NCI-H460 (cell line): ENCODE measurements around the gene HORMAD1. TPM values are rescaled to one million over a fixed set of nuclear protein-coding genes. Genes with fewer than 3 reads are reported as not detected.
"Not testable (repeated sequence)": the region's sequence is repeated elsewhere in the genome, so short reads cannot be mapped to it uniquely, and the experiment has no call there.

Experiments used
- DNase-seq: peaks from one replicate; pipeline ENCODE4 v3.0.0-alpha.2; 2016; ENCODE audit warnings: low read depth; ENCODE audit errors: extremely low read depth
- polyA plus RNA-seq: library from polyadenylated mRNA; depleted of rRNA; stranded (reverse); fragments of >200 nt; gene quantifications from 2 replicates; pipeline ENCODE4 v1.2.3, GENCODE V29; 2014; cell fraction: nucleus; rRNA removed
- total RNA-seq: library from RNA; depleted of rRNA; stranded (reverse); fragments of >200 nt; shearing (Covaris generic); gene quantifications from 2 replicates; pipeline ENCODE4 v1.2.3, GENCODE V29; 2014; rRNA removed

HORMAD1 gene, protein sequence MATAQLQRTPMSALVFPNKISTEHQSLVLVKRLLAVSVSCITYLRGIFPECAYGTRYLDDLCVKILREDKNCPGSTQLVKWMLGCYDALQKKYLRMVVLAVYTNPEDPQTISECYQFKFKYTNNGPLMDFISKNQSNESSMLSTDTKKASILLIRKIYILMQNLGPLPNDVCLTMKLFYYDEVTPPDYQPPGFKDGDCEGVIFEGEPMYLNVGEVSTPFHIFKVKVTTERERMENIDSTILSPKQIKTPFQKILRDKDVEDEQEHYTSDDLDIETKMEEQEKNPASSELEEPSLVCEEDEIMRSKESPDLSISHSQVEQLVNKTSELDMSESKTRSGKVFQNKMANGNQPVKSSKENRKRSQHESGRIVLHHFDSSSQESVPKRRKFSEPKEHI
- total RNA-seq, result 10.2 and 14.6 TPM in 2 replicates
- polyA plus RNA-seq, result 7.3 and 9.7 TPM in 2 replicates

- DNase-seq, result no peak
Observed at GRCh38 chr1:150720703-150721102, at the start of gene HORMAD1. HORMAD1 (minus strand) TSS chr1:150720895; CDS start chr1:150719505, 1,390 bp downstream.

- not testable (repeated sequence) for DNase-seq
Observed at GRCh38 chr1:150767704-150768103, 47.0 kb upstream of the HORMAD1 start.

- DNase-seq, result not testable (repeated sequence)
Observed at GRCh38 chr1:150765977-150766301, 45.2 kb upstream of the HORMAD1 start.

GRCh38 chr1:150765296-150765976, 44.7 kb upstream of the HORMAD1 start, which contains the start of gene CTSS:
CTSS (minus strand) TSS chr1:150765778; CDS start chr1:150764763, 1,015 bp downstream.
- no peak for DNase-seq

DNA sequence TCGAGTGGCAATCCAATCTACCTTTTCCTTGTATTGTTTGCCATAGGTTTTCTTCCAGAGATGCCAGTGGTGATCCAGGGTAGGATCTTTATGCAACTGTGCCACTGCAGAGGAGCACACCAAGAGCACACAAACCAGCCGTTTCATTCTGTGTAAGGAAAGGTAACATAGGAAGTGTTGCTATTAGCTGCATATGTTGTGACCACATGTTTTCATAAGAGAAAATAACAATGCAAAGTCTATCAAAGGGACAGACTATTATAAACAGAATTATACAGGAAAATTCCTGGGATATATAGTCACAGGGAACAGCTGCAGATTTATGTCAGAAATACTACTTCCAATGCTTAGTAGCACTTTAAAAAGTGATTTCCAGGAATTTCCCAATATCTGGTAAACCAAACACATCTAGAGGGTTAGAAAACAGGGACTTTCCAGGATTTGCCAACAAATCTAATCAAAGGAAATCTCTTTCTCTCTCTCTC, 44.0 kb upstream of the HORMAD1 start:
- no peak for DNase-seq

GRCh38 chr1:150763018-150763417, 42.3 kb upstream of the HORMAD1 start:
- DNase-seq, result no peak

GRCh38 chr1:150762552-150762951, 41.9 kb upstream of the HORMAD1 start:
- DNase-seq, result no peak

DNA sequence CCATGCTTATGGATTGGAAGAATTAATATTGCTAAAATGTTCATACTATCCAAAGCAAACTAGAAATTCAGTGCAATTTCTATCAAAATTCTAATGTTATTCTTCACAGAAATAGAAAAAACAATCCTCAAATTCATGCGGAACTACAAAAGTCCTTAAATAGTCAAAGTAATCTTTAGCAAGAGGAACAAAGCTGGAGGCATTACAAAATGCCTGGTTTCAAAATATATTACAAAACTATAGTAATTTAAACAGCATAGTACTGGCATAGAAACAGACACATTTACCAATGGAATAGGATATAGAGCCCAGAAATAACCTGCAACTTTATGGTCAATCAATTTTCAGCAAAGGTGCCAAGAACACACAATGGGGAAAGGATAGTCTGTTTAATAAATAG, 41.1 kb upstream of the HORMAD1 start:
- DNase-seq, result no peak

GRCh38 chr1:150760013-150760412, 39.3 kb upstream of the HORMAD1 start:
- no peak for DNase-seq

DNA sequence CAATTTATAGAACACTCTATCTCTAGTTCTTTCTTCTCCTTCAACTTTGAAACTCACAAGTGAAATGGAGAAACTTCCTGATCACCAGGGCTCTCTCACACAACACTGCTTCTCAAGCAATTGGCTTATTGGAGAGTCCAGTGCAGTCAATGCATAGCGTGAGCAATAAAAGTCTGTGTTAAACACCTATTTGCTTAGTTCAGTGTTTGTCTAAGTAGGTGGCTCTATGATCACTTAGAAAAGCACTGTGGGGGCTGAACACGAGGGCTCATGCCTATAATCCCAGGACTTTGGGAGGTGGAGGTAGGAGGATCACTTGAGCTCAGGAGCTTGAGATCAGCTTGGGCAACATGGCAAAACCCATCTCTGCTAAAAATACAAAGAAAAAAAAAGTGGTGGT, 32.7 kb upstream of the HORMAD1 start:
- no peak for DNase-seq

DNA sequence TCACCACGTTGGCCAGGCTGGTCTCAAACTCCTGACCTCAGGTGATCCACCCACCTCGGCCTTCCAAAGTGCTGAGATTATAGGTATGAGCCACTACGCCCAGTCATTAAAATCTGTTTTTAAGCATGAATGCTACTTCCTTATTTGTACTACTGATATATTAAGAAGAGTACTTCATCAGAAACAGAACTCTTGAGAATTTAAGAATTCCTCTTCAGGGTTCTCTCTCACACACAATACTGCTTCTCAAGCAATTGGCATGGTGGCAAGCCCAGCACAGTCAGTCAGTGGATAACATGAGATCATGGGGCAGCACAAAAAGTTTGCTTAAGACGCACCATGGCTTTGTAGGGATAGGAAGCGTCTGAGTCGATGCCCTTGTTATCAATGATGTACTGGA, 30.7 kb upstream of the HORMAD1 start:
- DNase-seq, result no peak

DNA sequence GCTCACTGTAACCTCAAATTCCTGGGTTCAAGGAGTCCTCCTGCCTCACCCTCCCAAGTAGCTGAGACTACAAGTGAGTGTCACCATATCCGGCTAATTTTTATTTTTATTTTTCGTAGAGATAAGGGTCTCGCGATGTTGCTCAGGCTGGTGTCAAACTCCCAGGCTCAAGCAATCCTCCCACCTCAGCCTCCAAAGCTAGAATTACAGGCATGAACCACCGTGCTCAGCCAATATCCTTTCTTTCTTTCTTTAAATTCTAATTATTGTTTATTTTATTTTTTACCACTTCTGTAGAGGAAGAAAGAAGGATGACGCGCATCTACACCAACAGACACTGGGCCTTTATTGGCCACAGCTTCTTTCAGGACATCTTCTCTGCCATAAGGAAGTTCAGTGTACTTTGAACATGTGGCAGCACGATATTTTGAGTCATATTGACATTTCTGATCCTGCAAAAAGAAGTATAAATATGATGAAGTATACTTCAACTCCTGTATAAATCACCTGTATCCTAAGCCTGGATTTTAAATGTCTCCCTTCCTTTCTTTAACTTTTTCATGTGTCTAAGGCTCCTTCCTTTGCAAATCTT, 29.1 kb upstream of the HORMAD1 start:
- DNase-seq, result no peak

GRCh38 chr1:150748878-150749719, 28.4 kb upstream of the HORMAD1 start:
- DNase-seq, result no peak

GRCh38 chr1:150730130-150730721, 9.5 kb upstream of the HORMAD1 start:
- no peak for DNase-seq

GRCh38 chr1:150724336-150724735, 3.6 kb upstream of the HORMAD1 start:
- no peak for DNase-seq

GRCh38 chr1:150720098-150720497, 597 bp downstream of the HORMAD1 start:
- DNase-seq, result no peak

DNA sequence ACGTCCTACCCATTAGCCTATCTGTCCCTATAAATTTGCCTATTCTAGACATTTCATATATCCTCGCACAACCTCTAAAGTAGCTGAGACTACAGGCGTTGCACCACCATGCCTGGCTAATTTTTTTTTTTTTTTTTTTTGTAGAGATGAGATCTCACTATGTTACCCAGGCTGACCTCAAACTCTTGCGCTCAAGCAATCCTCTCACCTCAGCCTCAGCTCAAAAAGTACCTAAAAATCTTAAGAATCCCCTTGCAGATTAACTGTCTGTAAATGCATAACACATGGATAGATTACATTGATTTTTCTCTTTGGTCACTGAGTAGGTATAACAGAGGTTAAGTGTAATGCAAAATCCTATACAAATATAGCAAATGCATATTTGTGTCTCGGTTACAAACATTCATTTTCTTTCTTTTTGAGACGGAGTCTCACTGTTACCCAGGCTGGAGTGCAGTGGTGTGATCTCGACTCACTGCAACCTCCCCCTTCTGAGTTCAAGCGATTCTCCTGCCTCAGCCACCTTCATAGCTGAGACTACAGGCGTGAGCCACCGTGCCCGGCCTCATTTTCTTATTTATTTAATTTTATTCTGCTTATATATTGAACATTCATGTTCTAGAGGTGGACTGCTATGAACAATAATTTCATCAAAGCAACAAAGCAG, 2.3 kb downstream of the HORMAD1 start:
- DNase-seq, result no peak

- not testable (repeated sequence) for DNase-seq
Observed at GRCh38 chr1:150709031-150709430, 11.7 kb downstream of the HORMAD1 start.

GRCh38 chr1:150708595-150708994, 12.1 kb downstream of the HORMAD1 start:
- DNase-seq, result no peak

- no peak for DNase-seq
Observed at GRCh38 chr1:150706091-150706490, 14.6 kb downstream of the HORMAD1 start.
